NOMO-1 treated with dmso at 0.1 percent for 144 hours (cell line): ENCODE data around the gene GLRX5.

ENCODE experiments used
- DNase-seq: peaks from one replicate; lab custom pipeline; 2025; ENCODE audit not compliant: unreplicated experiment; lab: John Stamatoyannopoulos, UW

The GLRX5 gene

GRCh38 chr14:95531969-95532368, 2.9 kb upstream of the GLRX5 start:
- no peak for DNase-seq

- no peak for DNase-seq
Observed at GRCh38 chr14:95533391-95533821, 1.4 kb upstream of the GLRX5 start.

GRCh38 chr14:95533822-95534221, 1.0 kb upstream of the GLRX5 start:
- DNase-seq, result no peak

GRCh38 chr14:95535226-95536021, 574 bp downstream of the GLRX5 start:
- DNase-seq, result no peak

- no peak for DNase-seq
Observed at GRCh38 chr14:95536036-95536593, 1.3 kb downstream of the GLRX5 start.

GRCh38 chr14:95536671-95537070, 1.8 kb downstream of the GLRX5 start:
- DNase-seq, result no peak

- DNase-seq, result no peak
Observed at GRCh38 chr14:95537298-95538089, 2.6 kb downstream of the GLRX5 start.

GRCh38 chr14:95538801-95539509, 4.1 kb downstream of the GLRX5 start:
- no peak for DNase-seq

- DNase-seq, result no peak
Observed at GRCh38 chr14:95540236-95540855, 5.5 kb downstream of the GLRX5 start.

GRCh38 chr14:95541346-95541745, 6.5 kb downstream of the GLRX5 start:
- DNase-seq, result no peak

- no peak for DNase-seq
Observed at GRCh38 chr14:95541932-95542930, 7.4 kb downstream of the GLRX5 start.

GRCh38 chr14:95543021-95543420, 8.2 kb downstream of the GLRX5 start:
- no peak for DNase-seq

GRCh38 chr14:95544588-95544987, 9.7 kb downstream of the GLRX5 start:
- no peak for DNase-seq

GRCh38 chr14:95545515-95546168, 10.8 kb downstream of the GLRX5 start:
- no peak for DNase-seq

GRCh38 chr14:95547272-95547625, 12.4 kb downstream of the GLRX5 start:
- no peak for DNase-seq

GRCh38 chr14:95547626-95548327, 12.9 kb downstream of the GLRX5 start:
- no peak for DNase-seq

GRCh38 chr14:95548328-95548929, 13.6 kb downstream of the GLRX5 start:
- DNase-seq, result no peak
